ENCODE measurements around the gene ALKBH4.

Gene ALKBH4

DNA sequence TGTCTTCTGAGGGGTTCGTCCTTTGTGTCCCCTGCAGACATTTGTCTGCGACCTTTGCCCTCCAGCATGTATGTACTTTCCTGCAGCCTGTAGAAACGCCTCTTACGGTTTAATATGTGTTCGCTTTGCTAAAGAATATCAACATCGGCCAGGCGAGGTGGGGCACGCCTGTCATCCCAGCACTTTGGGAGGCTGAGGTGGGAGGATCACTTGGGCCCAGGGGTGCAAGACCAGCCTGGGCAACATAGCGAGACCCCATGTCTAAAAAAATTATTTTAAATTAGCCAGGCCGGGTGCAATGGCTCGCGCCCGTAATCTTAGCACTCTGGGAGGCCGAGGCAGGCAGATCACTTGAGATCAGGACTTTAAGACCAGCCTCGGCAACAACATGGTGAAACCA, 15.5 kb downstream of the ALKBH4 start:
- Histone ChIP-seq H2AFZ (ENCODE audit: low read depth, low read length) (no peak overlapping the region), H3K36me3 (ENCODE audit: insufficient read depth, low read length) (peaks cover 16% of the 10 kb centered on the region; the same call in 1 of the 2 replicates), H3K9me3 (ENCODE audit: insufficient read depth, low read length, severe bottlenecking) (no peaks in the 10 kb centered on the region), H3K4me2 (ENCODE audit: insufficient read depth, low read length) (no peak overlapping the region), H3K27ac (ENCODE audit: low read length) (no peak overlapping the region), H4K20me1 (ENCODE audit: insufficient read depth, low read length) (no peaks in the 10 kb centered on the region), H3K4me3 (ENCODE audit: low read depth in 1 of 2, low read length in 2 of 2) (no peak overlapping the region), H3K27me3 (ENCODE audit: insufficient read depth, low read length, poor library complexity) (no peaks in the 10 kb centered on the region), H3K4me1 (ENCODE audit: insufficient read depth, low read length) (no peaks in the 10 kb centered on the region), H3K79me2 (ENCODE audit: insufficient read depth, low read length) (no peaks in the 10 kb centered on the region), H3K9ac (ENCODE audit: low read depth, low read length) (no peak overlapping the region)
- ATAC-seq (ENCODE audit: insufficient read depth, low read depth) (no peak), DNase-seq (no peak)
- TF ChIP-seq CTCF (IDR thresholded peaks at IDR 0.05; ENCODE audit: borderline replicate concordance, extremely low read depth, low read length, poor library complexity, severe bottlenecking) (no peak), EZH2 (IDR thresholded peaks at IDR 0.05; ENCODE audit: borderline replicate concordance, low read depth, low read length, severe bottlenecking) (no peak)

- no peak for ATAC-seq (ENCODE audit: insufficient read depth, low read depth)
- Histone ChIP-seq H4K20me1 (ENCODE audit: insufficient read depth, low read length) (no peaks in the 10 kb centered on the region), H3K9ac (ENCODE audit: low read depth, low read length) (no peak overlapping the region), H3K4me1 (ENCODE audit: insufficient read depth, low read length) (no peaks in the 10 kb centered on the region), H2AFZ (ENCODE audit: low read depth, low read length) (no peak overlapping the region), H3K36me3 (ENCODE audit: insufficient read depth, low read length) (peaks cover 16% of the 10 kb centered on the region; the same call in 1 of the 2 replicates), H3K4me2 (ENCODE audit: insufficient read depth, low read length) (no peak overlapping the region), H3K79me2 (ENCODE audit: insufficient read depth, low read length) (no peaks in the 10 kb centered on the region), H3K27ac (ENCODE audit: low read length) (no peak overlapping the region), H3K27me3 (ENCODE audit: insufficient read depth, low read length, poor library complexity) (no peaks in the 10 kb centered on the region), H3K4me3 (ENCODE audit: low read depth in 1 of 2, low read length in 2 of 2) (no peak overlapping the region), H3K9me3 (ENCODE audit: insufficient read depth, low read length, severe bottlenecking) (no peaks in the 10 kb centered on the region)
- DNase-seq: no peak
- no peak for TF ChIP-seq CTCF (IDR thresholded peaks at IDR 0.05; ENCODE audit: borderline replicate concordance, extremely low read depth, low read length, poor library complexity, severe bottlenecking)
- TF ChIP-seq EZH2 (IDR thresholded peaks at IDR 0.05; ENCODE audit: borderline replicate concordance, low read depth, low read length, severe bottlenecking): no peak
These were observed 17.4 kb downstream of the ALKBH4 start for GRCh38 chr7:102447311-102447710.

DNA sequence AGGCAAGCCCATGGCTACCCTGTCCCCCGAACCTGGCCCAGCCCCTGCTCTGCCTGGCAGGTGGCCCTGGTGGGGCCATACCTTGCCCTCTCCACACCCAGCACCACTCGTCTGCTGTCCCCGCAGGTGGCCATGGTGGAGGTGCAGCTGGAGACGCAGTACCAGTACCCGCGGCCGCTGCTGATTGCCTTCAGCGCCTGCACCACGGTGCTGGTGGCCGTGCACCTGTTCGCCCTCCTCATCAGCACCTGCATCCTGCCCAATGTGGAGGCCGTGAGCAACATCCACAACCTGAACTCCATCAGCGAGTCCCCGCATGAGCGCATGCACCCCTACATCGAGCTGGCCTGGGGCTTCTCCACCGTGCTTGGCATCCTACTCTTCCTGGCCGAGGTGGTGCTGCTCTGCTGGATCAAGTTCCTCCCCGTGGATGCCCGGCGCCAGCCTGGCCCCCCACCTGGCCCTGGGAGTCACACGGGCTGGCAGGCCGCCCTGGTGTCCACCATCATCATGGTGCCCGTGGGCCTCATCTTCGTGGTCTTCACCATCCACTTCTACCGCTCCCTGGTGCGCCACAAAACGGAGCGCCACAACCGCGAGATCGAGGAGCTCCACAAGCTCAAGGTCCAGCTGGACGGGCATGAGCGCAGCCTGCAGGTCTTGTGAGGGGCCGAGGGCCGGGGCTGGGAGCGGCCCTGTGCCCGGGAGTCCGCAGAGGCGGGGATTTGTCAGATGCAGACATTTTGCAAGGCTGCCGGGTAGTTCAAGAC, 18.1 kb downstream of the ALKBH4 start:
- Histone ChIP-seq H3K4me3 (ENCODE audit: low read depth in 1 of 2, low read length in 2 of 2) (no peak overlapping the region), H3K4me2 (ENCODE audit: insufficient read depth, low read length) (no peak overlapping the region), H3K9ac (ENCODE audit: low read depth, low read length) (no peak overlapping the region), H3K79me2 (ENCODE audit: insufficient read depth, low read length) (no peaks in the 10 kb centered on the region), H3K27ac (ENCODE audit: low read length) (no peak overlapping the region), H3K27me3 (ENCODE audit: insufficient read depth, low read length, poor library complexity) (no peaks in the 10 kb centered on the region), H3K9me3 (ENCODE audit: insufficient read depth, low read length, severe bottlenecking) (no peaks in the 10 kb centered on the region), H3K36me3 (ENCODE audit: insufficient read depth, low read length) (peaks cover 16% of the 10 kb centered on the region; the same call in 1 of the 2 replicates), H3K4me1 (ENCODE audit: insufficient read depth, low read length) (peaks cover 4% of the 10 kb centered on the region; the same call in 1 of the 2 replicates), H4K20me1 (ENCODE audit: insufficient read depth, low read length) (no peaks in the 10 kb centered on the region), H2AFZ (ENCODE audit: low read depth, low read length) (no peak overlapping the region)
- DNase-seq (no peak), ATAC-seq (ENCODE audit: insufficient read depth, low read depth) (no peak)
- TF ChIP-seq CTCF (IDR thresholded peaks at IDR 0.05; ENCODE audit: borderline replicate concordance, extremely low read depth, low read length, poor library complexity, severe bottlenecking) (no peak), EZH2 (IDR thresholded peaks at IDR 0.05; ENCODE audit: borderline replicate concordance, low read depth, low read length, severe bottlenecking) (no peak)

All from DND-41 (cell line).